Peyer's patch (tissue), 4 donors: Measurements from ENCODE around the gene BCL3. TPM values are rescaled to one million over a fixed set of nuclear protein-coding genes. Genes with fewer than 3 reads are reported as not detected.

ENCODE experiments used
- DNase-seq, 3 donors: peaks; one replicate each; pipeline ENCODE4 v3.0.0-alpha.2; 2017 to 2019
- H3K27ac ChIP-seq, 4 donors: fragments of 200-600 bp; sonication (generic); one replicate each; pipeline ENCODE4 v1.5.1; 2016 to 2019
- H3K27me3 ChIP-seq, 2 donors: fragments of 200-600 bp; sonication (generic); one replicate each; pipeline ENCODE4 v1.5.1; 2019
- H3K36me3 ChIP-seq, 3 donors: fragments of 200-600 bp; sonication (generic); one replicate each; pipeline ENCODE4 v1.5.1; 2016 to 2019
- H3K4me1 ChIP-seq, 4 donors: fragments of 200-600 bp; sonication (generic); one replicate each; pipeline ENCODE4 v1.5.1; 2016 to 2019
- H3K4me3 ChIP-seq, 4 donors: fragments of 200-600 bp; sonication (generic); 1 replicate in 3 of 4; 2 replicates in 1 of 4; pipeline ENCODE4 v1.5.1; 2016 to 2019; ENCODE audit warnings: mild to moderate bottlenecking in 1 of 4
- H3K9me3 ChIP-seq, 4 donors: fragments of 200-600 bp; sonication (generic); one replicate each; pipeline ENCODE4 v1.5.1; 2016 to 2019; ENCODE audit warnings: mild to moderate bottlenecking in 1 of 4
- POLR2A ChIP-seq, 2 donors: fragments of 450-650 bp; IDR thresholded peaks; one replicate each; pipeline ENCODE4 v1.5.1; 2017; ENCODE audit warnings: antibody characterized with exemption in 2 of 2, mild to moderate bottlenecking in 2 of 2, moderate library complexity in 2 of 2
- total RNA-seq, 4 donors: library from RNA; depleted of rRNA; stranded (reverse); fragments of >200 nt; gene quantifications; one replicate each; pipeline ENCODE4 v1.1.0, GENCODE V29; 2016
- TF ChIP-seq, protein P1 (sequence below), 6 experiments: fragments of 450-650 bp in 4 of 6; fragments of 200-600 bp in 2 of 6; sonication (generic) in 1 of 6; IDR thresholded peaks; one replicate each; pipeline ENCODE4 v1.5.1; 2017 to 2019; ENCODE audit warnings: antibody characterized with exemption in 6 of 6, mild to moderate bottlenecking in 3 of 6, moderate library complexity in 1 of 6

The BCL3 gene
- total RNA-seq, 4 donors from 2014 or later: 45.4 to 136 (median 119) TPM

DNA sequence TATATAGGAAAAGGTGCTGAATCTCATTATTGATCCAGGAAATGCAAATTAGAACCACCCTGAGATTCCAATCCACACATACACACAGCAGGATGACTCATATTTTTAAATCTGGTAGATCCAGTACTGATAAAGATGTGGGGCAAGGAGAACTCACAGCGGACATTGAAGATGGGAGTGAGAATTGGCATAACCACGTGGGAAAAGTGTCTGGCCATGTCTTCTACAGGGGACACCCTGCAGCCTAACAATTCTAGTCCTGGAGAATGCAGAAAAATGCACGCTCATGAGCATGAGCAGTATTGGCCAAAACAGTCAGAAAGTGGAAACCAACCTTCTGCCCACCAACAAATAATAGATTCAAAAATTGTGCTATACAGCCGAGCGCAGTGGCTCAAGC is 13.5 kb upstream of the BCL3 start:
- Histone ChIP-seq H3K27me3 (no peaks in the 10 kb centered on the region), H3K4me3 (no peak overlapping the region), H3K36me3 (no peaks in the 10 kb centered on the region), H3K9me3 (no peaks in the 10 kb centered on the region), H3K27ac (no peak overlapping the region), H3K4me1 (peaks cover 0 to 14% (median 0%) of the 10 kb centered on the region in 4 donors)
- TF ChIP-seq, protein P1, sequence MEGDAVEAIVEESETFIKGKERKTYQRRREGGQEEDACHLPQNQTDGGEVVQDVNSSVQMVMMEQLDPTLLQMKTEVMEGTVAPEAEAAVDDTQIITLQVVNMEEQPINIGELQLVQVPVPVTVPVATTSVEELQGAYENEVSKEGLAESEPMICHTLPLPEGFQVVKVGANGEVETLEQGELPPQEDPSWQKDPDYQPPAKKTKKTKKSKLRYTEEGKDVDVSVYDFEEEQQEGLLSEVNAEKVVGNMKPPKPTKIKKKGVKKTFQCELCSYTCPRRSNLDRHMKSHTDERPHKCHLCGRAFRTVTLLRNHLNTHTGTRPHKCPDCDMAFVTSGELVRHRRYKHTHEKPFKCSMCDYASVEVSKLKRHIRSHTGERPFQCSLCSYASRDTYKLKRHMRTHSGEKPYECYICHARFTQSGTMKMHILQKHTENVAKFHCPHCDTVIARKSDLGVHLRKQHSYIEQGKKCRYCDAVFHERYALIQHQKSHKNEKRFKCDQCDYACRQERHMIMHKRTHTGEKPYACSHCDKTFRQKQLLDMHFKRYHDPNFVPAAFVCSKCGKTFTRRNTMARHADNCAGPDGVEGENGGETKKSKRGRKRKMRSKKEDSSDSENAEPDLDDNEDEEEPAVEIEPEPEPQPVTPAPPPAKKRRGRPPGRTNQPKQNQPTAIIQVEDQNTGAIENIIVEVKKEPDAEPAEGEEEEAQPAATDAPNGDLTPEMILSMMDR (IDR thresholded peaks at IDR 0.05): no peak
- TF ChIP-seq POLR2A (IDR thresholded peaks at IDR 0.05): no peak
- DNase-seq: no peak

GRCh38 chr19:44737238-44738071 is 11.1 kb upstream of the BCL3 start:
- TF ChIP-seq, protein P1 (IDR thresholded peaks at IDR 0.05): no peak
- no peak for TF ChIP-seq POLR2A (IDR thresholded peaks at IDR 0.05)
- DNase-seq: no peak
- Histone ChIP-seq H3K27me3 (no peaks in the 10 kb centered on the region), H3K36me3 (no peaks in the 10 kb centered on the region), H3K27ac (peak overlapping the region in 1 of 4 donors; percentile 10), H3K4me3 (peak overlapping the region in 1 of 4 donors; percentile 17), H3K9me3 (no peaks in the 10 kb centered on the region), H3K4me1 (peaks cover 0 to 37% (median 7%) of the 10 kb centered on the region in 4 donors)

GRCh38 chr19:44738136-44738535 is 10.4 kb upstream of the BCL3 start:
- TF ChIP-seq, protein P1 (IDR thresholded peaks at IDR 0.05): no peak
- no peak for TF ChIP-seq POLR2A (IDR thresholded peaks at IDR 0.05)
- H3K27ac ChIP-seq: no peak overlapping the region
- peaks cover 0 to 44% (median 10%) of the 10 kb centered on the region in 4 donors for H3K4me1 ChIP-seq
- no peak for DNase-seq
- H3K9me3 ChIP-seq: no peaks in the 10 kb centered on the region
- H3K4me3 ChIP-seq: peak overlapping the region in 1 of 4 donors; percentile 17
- H3K36me3 ChIP-seq: no peaks in the 10 kb centered on the region
- no peaks in the 10 kb centered on the region for H3K27me3 ChIP-seq

DNA sequence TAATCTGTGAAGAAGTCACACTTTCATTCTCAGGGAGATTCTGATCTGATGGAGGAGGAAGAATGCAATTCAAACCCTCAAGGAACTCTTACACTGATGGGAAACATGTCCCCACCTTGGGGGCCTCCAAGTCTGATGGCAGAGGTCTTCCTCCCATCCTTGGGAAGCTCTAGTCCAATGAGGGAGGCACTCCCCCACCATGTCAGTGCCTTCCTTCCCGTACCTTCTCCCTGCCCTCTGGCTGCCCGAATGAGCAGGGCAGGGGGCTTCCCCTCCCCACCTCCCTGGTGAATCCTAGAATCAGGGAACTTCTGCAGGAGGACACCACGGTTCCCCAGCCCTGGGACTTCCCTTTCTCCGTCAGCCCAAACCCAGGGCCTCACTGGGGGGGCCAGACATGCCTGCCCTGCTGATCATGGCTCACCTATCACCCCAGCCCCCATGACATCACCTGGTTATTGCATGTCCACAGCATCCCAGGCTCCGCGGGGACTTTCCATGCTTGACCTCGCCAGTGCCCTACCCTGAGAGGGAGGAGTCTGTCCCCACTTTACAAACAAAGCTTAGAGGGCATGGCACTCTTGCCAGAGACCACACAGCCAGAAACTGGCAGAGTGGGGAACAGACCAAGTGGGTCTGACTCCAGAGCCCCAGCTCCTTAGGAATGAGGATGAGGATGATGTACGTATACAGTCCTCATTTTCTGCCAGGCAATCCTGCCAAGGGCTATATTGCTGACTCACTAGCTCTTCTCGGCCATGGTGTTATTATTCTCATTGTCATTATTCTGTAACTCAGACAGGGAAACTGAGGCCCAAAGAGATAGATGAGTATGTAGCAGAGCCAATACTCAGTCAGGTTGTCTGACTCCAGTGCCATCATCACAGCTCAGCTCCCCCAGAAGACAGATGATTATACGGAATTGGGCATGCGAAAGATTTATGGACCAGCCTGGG is 9.6 kb upstream of the BCL3 start:
- TF ChIP-seq, protein P1 (IDR thresholded peaks at IDR 0.05): no peak
- no peak for TF ChIP-seq POLR2A (IDR thresholded peaks at IDR 0.05)
- no peaks in the 10 kb centered on the region for H3K36me3 ChIP-seq
- peak overlapping the region in 1 of 4 donors; percentile 14 for H3K27ac ChIP-seq
- no peak overlapping the region for H3K4me3 ChIP-seq
- peaks cover 0 to 51% (median 10%) of the 10 kb centered on the region in 4 donors for H3K4me1 ChIP-seq
- no peaks in the 10 kb centered on the region for H3K27me3 ChIP-seq
- DNase-seq: peak in 1 of 3 donors; percentile 67
- no peaks in the 10 kb centered on the region for H3K9me3 ChIP-seq

- Histone ChIP-seq H3K4me3 (no peak overlapping the region), H3K27me3 (no peaks in the 10 kb centered on the region), H3K4me1 (peaks cover 0 to 65% (median 14%) of the 10 kb centered on the region in 4 donors), H3K27ac (peak overlapping the region in 3 of 4 donors; percentile 90 to 99 (median 97)), H3K36me3 (no peaks in the 10 kb centered on the region), H3K9me3 (no peaks in the 10 kb centered on the region)
- TF ChIP-seq POLR2A (IDR thresholded peaks at IDR 0.05): no peak
- TF ChIP-seq, protein P1 (IDR thresholded peaks at IDR 0.05): no peak
- no peak for DNase-seq
These were observed 8.1 kb upstream of the BCL3 start for GRCh38 chr19:44740351-44740824.
